ENCODE results near the gene GRIFIN.

Gene GRIFIN

DNA sequence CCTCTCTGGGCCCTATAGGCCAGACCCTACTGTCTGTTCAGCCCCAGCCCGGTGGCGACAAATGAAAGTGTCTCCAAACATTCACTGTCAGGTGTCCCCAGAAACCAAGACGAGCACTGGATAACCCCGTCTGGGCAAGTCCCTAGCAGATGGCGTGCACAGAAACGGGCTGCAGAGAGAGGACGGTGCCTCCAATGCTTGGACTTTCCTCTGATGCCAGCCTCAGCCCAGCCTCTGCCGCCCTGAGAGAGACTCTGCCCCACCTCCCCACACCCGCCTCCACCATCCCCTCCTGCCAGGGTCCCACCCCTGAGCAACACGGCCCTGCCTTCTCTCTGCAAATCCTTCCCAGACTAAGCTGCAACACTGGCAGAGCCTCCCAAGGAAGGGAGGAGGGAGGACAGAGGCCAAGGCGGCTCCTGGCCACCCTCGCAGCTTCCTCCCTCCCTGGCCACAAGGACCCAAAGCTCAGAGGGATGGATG is 36.0 kb upstream of the GRIFIN start:
- peak; percentile 25 for DNase-seq

DNA sequence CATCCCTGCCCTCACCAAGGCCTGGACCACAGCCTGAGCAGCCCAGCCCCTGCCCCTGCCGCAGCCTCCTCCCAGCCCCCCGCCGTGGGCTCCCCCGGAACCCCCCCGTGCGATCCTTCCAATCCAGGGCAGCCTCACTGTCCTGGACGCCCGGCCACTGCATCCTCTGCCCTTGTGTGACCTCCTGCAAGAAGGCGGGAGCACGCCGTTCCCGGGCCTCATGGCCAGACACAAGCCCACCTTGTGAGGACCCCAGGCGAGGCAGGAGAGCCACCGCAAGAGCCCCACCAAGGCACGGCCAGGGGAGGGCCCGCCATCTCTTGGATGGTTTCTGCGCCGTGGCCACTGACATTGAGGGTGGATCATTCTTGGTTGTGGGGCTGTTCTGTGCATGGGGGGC is 35.6 kb upstream of the GRIFIN start:
- DNase-seq = no peak

DNA sequence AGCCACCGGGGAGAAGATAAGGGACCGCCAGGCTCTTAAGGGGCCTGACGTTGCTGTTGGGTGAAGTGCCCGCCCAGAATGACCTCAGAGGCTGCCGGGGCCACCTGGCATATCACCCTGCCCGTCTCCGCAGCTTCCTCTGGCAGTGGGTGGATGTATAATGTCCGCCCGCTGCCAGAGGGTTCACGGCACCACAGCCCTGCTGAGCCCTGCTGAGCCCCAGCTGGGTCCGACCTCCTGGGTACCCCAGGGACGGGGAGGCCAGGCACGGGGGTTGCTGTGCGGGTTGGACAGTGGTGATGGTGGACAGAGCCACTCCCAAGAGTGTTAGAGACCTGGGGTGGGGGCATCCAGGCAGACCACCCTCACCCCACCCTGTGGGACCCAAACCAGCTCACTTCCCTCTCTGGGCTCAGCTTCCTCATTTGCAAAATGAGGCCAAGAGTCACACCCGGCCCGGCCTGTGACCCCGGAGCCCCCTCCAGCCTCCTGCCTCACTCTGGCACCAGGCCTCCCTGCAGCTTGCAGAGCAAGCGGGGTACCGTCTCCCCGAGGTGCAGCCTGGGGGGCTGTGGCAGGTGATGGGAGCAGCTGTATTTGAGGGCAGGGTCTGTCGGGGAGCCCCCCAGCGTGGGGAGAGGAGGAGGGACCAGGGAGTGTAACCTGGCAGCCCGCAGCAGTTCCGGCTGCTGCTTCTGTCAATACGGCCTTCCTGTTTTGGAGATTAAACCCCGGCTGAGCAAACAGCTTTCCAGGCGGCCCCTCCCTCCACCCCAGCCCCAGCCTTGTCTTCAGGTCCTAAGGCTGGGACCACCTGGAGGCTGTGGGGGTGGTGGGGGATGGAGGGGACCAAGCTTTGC is 34.9 kb upstream of the GRIFIN start:
- DNase-seq = peak; percentile 53

DNA sequence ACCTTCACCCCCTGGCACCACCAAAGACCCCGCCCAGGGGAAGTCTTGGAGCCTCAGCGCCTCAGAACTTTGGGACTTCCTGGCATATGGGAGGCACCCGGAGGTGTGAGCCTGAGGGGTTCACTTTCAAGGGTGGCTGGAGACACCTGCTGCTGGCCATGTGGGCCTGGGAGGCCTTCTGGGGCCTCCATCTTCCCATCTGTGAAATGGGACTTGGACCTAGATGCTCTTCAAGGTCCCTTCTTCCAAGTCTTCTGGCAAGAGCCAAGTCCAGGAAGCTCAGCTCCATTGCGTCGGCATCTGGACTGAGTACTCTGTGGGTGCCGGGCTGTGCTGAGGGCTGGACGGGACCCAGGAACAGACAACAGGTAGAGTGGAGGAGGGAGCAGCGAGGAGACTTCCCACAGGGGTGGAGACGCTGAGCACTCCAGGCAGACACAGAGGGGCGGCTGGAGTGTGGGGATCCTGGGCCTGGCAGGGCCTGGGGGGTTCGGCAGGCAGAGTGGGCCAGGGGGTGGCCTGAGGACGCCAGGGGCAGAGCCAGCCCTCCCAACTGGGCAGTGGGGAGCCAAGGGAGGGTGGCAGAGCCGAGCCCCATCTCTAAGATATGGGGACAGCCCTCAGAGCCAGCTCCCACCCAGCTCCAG is 34.1 kb upstream of the GRIFIN start:
- DNase-seq = no peak

DNA sequence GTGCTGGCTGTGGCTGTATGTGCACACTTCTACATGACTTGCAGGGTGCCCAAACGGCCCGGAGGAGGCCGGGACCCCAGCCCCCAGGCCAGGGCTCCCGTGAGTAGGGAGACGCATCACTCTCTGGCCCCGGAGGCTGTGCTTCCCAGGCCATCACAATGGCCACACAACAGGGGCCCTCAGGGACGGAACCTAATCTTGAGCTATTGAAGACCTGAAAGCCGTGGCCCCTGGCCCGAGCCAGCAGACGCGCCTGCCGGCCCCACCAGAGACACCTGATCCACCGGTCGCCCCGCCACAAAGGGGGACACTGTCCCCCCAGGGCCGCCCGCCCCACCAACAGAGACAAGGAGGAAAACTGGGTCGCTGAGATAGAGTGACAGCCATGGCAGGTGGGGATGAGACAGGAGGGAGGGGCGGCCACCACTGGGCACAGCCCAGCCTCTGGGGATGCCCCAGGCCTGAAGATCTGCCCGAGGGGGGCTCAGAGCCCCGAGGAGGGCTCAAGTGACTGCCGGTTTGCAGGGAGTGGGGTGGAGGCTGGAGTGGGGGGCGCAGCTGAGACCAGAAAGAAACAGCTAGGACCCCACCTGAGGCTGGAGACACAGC is 33.2 kb upstream of the GRIFIN start:
- DNase-seq = no peak

DNA sequence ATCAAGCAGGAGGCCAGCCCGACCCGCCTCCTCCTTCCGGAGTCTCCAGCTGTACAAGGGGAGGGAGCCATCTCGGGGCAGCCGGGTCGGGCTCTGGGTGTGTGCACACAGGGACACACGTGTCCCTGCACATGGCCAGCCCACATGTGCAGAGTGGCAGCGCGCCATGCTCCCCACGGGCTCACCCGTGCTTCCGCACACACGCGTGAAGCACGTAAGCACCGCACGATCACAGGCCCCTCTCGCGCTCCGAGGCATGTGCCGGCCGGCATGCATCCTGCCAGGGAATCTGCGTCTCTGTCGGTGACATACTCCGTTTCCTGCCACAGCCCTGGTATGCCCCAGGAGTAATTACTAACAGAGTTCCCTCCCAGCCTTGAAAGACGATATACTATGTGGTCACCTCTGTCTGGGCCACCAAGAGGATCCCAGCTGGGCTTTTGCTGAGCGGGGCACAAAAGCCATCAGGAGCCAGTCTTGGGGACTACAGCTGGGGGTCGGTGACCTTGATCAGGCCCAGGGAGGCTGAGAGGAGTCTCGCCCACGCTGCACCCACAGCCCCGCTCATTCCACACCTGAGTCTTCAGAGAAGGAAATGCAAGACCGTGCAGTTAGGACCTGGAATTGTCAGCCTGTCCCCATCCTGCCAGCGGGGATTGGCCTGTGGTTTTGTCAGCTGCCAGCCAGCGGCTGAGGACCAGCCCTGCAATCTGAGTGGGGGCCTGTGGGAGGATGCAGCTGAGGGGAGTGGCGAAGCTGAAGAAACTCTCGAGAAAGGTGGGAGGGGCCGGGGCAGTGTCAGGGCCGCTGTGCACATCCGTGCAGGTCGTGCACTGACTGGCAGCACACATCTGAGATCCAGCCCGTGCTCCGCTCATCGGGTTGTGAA is 32.4 kb upstream of the GRIFIN start:
- DNase-seq = peak; percentile 68

DNA sequence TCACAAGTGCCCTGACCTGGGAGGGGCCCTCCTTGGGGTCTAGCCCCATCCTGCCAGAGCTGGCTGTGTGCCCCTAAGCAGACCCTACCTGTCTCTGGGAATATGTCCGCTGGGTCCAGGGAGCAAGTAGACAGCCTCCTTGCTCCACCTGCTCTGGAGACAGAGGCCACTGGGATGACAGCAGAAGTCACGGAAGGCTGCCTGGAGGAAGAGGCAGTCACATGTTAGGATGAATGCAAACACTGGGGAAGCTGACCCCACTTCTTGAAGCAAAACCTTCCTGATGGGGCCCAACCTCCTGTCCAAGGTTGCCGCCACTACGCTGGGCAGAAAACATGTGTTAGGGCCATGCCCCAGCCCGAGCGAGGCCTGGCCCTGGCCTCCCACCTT is 31.7 kb upstream of the GRIFIN start:
- no peak for DNase-seq

DNA sequence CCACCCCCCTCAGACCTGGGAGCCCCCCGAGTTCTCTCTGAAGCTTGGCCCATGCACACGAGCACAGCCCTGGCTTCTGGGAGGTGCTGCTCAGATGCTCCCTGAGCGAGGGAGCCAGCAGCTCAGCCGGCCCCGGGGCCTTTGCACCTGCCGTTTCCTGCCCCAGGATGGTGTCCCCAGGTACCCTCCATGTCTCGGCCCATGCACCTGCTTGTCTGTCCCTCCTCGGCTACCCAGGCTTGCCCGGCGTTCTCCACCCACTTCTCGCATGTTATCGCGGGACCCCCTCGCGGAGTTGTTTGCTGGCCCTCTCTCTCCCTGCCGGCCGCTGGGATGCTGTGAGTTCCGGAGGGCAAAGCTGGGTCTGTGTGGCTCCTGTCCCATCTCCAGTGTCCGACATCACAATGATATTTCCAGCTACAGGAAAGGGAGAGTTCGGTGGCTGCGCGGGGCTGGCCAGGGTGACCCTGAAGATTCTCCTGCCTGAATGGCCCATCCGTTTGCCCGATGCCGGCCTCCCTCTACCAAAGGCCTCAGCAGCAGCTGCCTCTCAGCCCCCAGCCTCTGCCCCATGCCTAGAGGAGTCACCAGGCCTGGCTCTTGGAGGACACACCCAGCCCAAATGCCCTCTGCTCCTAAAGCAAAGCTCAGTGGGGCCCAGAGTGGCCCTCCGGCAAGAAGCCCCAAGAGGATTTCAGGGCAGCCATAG is 31.2 kb upstream of the GRIFIN start:
- DNase-seq = no peak

DNA sequence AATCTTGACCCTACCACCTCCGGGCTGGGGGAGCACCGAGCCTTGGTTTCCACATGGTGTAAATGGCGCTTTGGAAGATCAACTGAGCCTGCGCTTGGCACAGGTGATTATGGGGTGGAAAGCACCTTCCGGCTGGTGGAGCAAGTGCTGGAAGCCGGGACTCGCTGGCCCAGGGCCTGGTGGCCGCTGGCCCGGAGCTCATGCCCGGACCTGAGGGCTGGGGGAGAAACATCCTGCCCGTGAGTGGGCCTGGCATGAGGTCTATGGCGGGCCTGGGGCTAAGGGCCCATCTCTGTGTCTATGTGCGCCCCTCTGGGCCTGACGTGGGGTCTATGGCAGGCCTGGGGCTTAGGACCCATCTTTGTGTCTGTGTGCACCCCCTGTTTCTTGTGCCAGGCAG is 29.2 kb upstream of the GRIFIN start:
- no peak for DNase-seq

DNA sequence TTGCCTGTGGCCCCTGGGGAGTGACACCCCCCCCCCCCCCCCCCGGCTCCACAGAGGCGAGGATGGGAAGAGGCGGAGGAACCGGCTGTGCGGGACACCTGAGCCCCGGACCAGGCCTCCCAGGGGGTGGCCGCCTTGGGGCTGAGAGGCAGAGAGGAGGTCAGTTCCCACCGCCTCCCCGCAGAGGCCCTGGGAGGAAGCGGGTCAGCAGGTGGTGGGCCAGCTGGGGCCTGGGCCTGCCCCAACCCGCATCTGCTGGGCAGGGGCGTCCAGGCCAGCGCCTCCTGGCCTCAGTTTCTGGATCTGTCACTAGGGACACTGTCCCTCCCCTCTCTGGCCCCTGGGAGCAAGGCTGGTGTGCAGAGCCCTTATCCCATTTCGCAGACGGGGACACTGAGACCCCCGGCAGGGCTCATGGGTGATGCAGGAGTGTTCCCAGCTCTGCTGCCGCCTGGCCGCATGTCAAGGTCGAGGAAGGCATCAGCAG is 28.7 kb upstream of the GRIFIN start:
- DNase-seq = no peak

DNA sequence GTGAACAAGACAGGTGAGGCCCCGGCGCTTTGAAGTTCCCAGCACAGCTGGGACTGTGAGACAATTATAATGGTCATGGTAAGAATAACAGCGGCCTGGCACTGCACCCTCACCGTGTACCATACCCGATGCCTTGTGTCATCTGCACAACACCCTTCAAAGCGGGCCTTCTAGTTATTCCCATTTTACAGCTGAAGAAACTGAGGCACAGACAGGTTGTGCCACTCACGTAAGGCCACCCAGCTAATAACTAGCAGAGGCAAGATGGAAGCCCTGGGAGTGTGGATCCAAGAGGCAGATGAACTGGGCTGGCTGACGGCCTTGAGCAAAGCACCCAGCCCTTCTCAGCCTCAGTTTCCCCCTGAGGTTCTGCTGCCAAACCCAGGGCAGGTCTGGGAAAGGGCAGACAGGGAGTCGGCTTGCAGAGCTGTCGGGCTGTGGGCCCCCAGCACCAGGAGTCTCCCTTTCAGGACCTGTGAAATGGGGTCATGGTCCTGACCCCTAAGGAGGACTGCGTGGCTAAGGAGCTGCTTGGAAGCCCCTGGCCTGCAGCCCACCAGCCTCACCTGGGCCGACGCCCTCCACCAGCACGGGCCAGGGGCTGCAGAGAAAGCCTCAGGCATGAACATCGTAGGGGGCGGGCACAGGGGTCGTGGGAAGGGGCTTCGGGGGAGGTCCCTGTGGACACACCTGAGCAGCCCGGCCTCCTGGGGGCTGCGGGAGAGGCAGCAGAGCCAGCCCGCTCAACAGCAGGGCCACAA is 28.1 kb upstream of the GRIFIN start:
- no peak for DNase-seq

DNA sequence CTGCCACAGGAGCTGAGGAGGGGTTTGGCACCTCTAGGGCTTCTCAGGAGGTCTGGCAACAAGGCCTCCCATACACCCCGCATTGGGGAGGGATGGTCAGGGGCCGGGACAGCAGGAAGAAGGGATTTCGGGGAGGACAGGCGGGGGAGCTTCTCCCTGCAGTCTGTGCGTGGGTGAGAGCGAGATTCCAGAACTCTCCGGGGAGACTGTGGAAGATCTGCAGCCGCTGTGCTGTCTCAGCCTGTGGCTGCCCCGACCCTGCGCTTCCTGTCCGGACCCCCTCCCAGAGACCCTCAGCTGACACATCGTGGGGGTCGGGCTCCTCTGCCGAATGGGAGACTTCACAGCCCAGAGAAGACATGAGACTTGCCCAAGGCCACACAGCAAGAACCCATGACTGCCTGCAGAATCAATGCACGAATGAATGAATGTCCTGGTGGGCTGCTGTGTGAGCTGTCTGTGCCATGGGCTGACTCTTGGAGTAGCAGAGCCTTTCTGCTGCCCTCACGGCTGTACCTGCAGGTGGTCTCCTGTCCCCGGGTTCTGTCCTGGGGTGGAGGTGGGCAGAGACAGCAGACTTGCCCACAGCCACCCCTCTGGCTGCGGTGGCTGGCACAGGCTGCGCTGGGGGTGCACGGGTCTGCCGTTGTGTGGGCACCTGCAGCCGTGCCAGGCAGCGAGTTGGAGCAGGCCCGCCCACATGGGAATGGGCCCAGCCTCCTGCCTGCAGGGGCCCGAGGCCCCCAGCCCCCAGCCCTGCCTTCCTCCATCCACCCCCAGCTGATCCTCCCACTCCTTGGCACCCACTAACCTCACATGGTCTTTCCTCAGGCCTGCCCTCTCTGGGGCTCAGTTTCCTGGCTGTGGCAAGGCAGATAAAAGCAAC is 27.1 kb upstream of the GRIFIN start:
- DNase-seq = no peak

DNA sequence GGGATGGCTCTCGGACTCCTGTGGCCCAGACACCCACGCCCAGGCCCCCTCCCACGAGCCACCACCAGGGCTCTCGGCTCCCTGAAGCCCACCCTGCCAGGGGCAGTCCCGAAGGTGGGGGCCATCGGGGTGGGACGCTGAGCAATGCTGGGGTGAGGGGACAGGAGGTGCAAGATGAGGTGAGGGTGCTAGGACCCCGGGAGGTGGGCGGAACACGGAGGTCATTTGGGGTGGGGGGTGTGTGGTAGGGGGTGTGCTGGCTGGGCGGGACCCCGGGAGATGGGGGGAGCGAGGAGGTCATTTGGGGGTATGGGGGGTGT is 26.4 kb upstream of the GRIFIN start:
- no peak for DNase-seq

DNA sequence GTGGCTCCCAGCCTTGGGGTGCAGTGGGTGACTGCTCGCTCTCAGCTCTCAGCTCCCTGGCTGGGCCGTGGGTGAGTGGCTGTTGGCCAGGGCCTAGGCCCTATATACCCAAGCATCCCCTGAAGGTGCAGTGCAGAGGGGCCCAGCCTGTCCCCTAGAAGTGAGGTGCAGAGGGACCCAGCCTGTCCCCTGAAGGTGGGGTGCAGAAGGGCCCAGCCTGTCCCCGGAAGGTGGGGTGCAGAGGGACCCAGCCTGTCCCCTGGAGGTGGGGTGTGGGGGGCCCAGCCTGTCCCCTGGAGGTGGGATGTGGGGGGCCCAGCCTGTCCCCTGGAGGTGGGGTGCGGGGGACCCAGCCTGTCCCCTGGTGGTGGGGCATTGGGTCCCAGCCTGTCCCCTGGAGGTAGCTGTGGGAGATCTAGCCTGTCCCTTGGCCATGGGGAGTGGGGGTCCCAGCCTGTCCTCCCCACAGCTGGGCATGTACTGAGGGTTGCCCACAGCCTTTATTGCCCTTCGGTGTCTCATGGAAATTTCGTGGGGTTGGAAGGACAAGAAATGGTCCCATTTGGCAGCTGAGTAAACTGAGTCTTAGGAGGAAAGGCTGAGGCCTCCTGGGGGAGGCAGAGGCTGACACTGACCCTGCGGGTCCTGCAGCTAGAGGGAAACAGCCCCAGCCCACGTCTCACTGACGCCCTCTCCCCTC is 25.9 kb upstream of the GRIFIN start:
- DNase-seq = no peak

DNA sequence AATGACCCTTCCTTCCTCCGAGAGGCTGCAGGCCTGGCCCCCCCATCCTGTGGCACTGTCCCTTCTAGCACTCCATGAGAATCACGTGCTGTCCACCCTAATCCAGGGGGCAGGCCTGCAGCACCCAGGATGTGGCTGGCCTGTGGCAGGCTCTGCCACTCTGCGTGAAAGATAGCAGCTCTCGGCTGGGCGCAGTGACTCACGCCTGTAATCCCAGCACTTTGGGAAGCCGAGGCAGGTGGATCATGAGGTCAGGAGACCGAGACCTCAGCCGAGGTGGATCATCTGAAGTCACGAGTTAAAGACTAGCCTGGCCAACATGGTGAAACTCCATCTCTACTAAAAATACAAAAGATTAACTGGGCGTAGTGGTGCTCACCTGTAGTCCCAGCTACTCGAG is 24.5 kb upstream of the GRIFIN start:
- DNase-seq = no peak

DNA sequence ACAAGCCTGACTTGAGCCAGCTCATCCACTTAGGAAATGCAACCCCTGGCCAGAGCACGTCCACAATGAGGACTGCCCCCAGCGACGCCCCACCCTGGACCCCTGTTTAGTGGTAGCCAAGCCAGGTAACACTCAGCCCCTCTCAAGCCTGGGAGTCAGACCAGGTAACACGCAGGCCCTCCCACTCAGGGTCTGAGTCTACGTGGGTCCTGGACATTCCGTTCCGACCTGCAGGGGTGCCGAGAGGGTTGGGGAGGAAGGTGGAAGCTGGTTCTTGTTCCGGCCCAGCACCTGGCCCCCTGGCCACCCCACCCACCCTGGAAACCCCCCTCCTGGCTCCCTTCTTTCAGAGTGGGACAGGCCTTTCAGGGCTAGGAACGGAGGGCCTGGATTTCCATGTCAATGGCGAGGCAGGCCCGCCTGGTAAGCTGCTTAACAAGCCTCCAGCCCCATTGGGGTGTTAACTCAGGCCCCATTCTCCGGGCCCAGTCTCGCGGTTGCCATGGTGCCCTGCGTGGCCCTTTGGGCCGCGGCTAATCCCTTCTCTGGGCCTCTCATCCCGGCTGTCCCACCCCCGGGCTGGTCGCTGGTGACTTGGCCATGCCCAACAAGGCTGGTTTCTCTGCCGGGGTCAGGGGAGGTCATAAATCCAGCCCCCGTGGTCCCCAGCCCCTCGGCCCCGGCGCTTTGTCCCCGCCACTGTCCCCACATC is 23.7 kb upstream of the GRIFIN start:
- DNase-seq = no peak

DNA sequence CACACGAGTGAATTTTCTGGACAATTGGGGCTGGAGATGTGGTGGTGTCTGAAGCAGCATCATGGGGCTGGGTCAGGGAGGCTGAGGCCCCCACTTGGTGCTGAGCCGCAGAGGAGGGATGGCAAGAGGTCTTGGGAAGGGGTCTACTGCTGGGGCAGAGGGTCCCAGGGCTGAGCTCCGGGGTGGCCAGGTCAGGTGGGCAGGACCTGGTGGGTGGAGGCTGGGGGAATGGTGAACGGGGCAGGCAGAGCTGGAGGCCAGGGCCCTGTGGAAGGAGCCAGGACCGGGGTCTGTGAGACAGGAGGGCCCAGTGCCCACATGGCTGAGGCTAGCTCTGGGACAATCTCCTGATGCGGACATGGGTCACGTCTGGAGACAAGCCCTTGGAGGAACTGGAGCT is 23.0 kb upstream of the GRIFIN start:
- no peak for DNase-seq

DNA sequence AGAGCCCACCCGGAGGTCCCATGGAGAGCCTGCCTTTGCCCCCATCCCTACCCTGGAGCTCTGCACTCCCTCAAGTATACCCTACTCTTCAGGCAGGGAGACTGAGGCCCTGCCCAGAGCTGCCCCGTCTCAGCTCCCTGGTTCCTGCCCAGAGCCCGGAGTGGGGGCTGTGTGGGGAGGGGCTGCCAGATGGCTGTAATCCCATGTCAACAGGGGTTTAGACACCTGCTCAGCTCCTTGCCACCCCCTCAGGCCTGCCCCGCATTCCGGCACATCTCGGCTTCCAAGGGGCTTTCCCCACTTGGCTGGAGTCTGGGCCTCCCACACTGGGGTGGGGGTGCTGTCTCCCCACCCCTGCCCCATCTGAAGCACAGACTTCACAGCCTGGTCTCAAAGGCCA is 22.5 kb upstream of the GRIFIN start:
- DNase-seq = no peak
